NOMO-1 (cell line): ENCODE measurements around the gene QSOX2.
"Not testable (repeated sequence)": the region's sequence is repeated elsewhere in the genome, so short reads cannot be mapped to it uniquely, and the experiment has no call there.

ENCODE experiments used
- DNase-seq, 2 experiments: peaks; one replicate each; lab custom pipeline; 2025; ENCODE audit not compliant: unreplicated experiment in 2 of 2; lab: John Stamatoyannopoulos, UW

The QSOX2 gene

GRCh38 chr9:136240941-136241340 is 4.7 kb downstream of the QSOX2 start:
- DNase-seq = no peak

DNA sequence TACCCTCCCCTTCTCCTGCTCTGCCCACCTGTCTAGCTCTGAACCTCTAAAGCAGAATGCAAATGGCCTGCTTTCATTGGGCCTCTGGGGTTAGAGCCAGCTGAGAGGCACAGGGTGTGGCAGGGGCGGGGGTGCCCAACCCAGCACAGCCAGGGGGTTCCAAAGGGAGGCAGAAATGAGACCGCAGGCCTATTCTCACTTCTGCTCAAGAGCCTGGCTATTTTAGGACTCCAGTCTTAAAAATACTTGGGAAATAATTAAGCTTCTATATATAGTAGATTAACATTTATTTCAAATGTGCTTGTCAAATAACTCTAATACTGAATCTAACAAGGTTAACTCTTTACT is 5.7 kb downstream of the QSOX2 start:
- DNase-seq = peak; percentile 86 to 92

- DNase-seq = no peak
These were observed 6.3 kb downstream of the QSOX2 start for GRCh38 chr9:136239135-136239982.

DNA sequence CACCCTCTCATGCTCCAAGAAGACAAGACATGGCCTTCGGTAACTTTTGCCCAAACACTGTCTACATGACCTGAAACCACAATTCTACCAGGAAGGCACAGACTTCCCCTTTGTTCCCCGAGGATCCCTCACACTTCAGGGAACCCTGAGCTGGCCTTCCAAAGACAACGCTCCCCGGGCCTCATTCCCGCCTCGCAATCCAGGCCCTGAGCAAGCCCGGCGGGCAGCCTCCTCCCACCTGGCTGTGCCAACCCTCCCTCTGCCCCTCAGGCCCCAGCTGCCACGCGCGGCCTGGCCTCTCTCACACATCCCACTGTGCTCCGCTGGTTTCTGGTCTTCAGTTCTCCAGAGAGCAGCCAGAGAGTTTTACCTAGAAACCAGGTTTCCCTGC is 7.3 kb downstream of the QSOX2 start:
- no peak for DNase-seq

GRCh38 chr9:136237486-136238341 is 7.9 kb downstream of the QSOX2 start:
- peak in 1 of 2 experiments; percentile 20 for DNase-seq

DNA sequence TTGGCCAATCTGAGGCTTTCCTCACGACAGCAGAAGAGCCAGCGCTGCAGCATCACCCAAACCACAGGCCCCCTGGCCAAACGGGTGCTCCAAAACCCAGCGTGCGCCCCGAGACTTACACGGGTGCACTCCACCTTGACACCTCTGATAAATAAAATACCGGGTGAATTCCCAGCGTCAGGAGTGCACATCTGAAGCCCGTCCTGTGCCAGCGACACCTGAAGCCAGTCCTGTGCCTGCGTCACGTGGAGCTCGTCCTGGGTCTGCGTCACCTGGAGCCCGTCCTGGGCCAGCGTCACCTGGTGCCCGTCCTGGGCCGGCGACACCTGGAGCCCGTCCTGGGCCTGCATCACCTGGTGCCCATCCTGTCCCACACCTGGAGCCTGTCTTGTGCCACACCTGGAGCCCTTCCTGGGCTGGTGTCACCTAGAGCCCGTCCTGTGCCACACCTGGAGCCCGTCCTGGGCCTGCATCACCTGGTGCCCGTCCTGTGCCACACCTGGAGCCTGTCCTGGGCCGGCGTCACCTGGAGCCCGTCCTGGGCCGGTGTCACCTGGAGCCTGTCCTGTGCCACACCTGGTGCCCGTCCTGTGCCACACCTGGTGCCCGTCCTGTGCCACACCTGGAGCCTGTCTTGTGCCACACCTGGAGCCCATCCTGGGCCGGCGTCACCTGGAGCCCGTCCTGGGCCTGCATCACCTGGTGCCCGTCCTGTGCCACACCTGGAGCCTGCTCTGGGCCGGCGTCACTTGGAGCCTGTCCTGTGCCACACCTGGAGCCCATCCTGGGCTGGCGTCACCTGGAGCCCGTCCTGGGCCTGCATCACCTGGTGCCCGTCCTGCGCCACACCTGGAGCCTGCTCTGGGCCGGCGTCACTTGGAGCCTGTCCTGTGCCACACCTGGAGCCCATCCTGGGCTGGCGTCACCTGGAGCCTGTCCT is 8.9 kb downstream of the QSOX2 start:
- DNase-seq = not testable (repeated sequence)

GRCh38 chr9:136235709-136236455 is 9.7 kb downstream of the QSOX2 start:
- no peak for DNase-seq

DNA sequence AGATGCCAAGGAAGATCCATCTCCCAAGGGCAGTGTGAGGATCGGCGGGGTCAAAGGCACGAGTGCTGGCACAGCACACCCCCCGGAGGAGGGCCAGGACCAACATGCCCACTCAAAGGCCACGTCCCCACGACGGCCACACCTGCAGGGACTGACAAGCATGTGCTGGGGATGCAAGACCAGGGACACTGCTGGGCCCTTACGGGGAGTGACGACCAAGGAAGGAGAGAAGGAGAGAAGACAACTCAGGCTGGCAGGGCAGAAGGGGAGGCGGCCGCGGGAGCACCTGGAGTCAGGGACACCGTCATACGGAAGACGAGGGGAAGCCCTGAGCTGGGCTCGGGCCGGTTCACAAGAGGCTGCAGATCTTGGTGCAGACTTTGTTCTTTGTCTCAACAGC is 10.4 kb downstream of the QSOX2 start:
- no peak for DNase-seq

GRCh38 chr9:136234597-136234996 is 11.0 kb downstream of the QSOX2 start:
- DNase-seq = no peak

DNA sequence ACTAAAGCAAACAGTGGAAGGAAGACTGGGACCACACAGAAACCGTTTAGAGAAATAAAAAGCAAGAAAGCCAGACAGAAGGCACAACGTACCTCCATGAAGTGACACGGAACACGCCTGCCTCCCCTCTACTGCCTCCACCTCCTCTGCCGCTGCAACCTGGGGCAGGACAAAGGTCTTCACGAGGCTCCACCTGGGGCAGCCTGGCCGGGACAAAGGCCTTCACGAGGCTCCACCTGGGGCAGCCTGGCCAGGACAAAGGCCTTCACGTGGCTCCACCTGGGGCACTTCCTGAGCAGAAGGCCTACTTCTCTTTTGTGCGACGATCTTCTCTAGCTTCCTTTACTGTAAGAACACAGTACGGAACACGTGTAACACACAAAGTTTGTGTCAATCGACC is 11.7 kb downstream of the QSOX2 start:
- DNase-seq = no peak

- peak in 1 of 2 experiments; percentile 41 for DNase-seq
These were observed 12.2 kb downstream of the QSOX2 start for GRCh38 chr9:136233411-136233810.

DNA sequence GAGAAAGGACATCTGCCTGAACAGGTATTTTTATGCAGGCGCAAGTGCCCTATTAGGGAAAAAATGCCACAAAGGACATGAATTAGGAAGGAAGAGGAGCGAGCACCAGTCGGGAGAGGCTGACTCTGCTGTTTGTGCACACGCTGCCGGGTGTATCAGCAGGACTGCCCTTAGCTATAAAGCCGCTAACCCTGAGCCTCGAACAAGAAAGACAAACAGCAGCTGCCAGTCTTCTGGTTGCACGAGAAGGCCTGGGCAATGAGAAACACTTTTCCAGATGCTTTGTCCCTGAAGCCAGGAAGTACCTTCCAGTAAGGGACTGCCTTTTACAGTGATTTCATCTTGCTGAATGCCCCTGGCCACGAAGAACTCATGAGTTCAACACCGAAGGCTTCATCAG is 12.6 kb downstream of the QSOX2 start:
- DNase-seq = peak in 1 of 2 experiments; percentile 24

DNA sequence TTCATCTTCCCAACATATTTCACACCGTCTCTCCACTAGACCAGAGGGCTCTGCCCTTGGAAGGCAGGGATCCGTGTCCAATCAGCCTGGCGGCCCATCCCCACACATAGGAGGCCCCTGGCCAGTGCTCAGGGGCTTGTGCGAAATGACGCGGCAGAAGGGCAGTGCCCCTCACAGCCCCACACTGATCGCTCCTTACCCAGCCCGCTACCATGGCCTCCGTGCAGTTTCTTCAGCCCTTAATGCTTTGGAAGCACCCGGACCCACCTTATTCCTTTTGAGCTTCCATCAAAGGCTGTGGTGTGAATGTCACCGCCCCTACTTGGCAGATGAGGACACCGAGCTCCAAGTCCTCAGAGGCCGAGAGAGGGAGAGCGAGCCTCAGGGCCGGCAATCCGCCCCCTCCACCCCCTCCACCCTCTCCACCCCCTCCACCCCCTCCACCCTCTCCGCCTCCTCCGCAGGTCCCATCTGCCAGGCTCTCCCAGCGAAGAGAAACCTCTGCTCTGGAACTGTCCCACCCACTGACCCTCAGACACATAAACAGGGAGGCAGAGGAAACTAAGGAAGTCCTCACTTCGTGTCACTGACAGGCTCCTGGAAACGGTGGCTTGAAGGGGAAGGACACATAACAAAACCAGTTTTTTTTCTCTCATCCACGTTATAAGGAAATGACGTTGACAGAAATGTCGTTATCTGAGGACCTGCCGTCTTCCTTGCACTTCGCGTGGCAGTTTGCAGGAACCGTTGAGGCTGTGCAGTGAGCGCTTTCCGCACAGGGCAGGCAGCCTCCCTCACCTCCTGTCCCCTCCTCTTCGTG is 13.9 kb downstream of the QSOX2 start:
- DNase-seq = peak; percentile 93 to 99

DNA sequence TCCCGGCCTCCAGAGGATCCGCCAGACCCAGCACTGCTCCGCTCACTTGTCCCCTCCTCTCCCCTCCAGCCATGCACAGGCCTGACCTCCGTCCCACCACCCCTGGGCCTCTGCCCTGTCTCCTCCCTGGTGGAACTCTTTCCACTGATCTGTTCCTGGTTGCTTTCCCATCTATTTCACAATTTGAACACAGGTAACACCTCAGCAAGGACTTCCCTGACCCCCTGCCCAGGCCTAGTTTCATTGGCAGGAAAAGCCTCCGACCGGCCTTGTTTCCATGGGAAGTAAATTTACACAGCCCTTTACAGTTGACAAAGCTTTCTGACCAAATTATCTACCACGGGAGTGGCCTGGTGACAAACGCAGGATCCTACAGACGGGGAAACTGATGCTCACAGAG is 14.8 kb downstream of the QSOX2 start:
- DNase-seq = no peak

GRCh38 chr9:136230365-136230764 is 15.2 kb downstream of the QSOX2 start:
- DNase-seq = no peak

GRCh38 chr9:136229096-136230065 is 16.2 kb downstream of the QSOX2 start:
- no peak for DNase-seq

- DNase-seq = peak; percentile 25 to 59
These were observed 17.3 kb downstream of the QSOX2 start for GRCh38 chr9:136228107-136228875.
